ENCODE results near the gene GRM2. TPM values are rescaled to one million over a fixed set of nuclear protein-coding genes. Genes with fewer than 3 reads are reported as not detected.

Gene GRM2
- total and polyA plus RNA-seq, 10 of the 15 experiments (the other 5 are each of a cell fraction or from before 2014, with no cell fraction given), result 0.01 to 0.14 (median 0.06) TPM; not detected in 5

DNA sequence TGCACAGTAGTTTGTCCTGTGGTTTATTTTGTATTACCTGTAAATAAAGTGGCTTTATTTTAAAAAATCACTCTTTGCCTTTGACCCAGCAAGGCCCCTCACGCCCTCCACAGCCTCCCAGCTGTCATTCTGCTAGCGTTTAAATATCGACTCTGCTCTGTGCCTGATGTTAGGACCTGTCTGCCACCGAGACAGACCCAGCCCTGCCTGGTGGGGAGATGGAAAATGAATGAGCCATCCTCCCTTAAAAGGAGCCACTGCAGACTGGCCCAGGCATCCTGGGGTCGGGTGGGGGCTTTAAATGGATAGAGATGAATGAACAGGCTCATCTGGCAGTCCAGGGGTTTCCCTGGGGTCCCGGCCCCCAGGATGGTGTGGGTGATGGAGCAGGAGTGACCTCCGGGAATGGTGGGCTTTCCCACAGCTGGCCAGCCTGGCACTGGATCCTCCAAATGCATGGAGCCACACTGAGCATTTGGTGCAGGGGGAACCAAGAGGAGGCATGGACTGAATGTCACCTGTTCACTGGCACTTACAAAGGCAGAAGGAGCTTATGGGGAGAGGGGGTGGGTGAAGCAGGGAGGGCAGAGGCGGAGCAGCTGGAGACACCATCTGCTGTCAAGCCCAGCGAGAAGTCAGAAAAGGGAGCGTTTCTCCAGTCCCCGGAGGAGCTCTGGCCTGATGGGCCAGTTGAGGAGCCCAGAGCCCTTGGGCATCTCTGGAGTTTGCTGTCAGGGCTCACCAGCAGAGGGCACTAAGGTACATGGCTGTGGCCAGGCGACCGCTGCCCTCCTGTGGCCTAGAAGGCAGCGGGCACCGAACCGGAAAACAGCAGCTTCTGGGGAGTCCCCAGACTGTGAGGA is 11.9 kb downstream of the GRM2 start:
- Histone ChIP-seq H3K4me3 (no peak overlapping the region), H2AFZ (ENCODE audit: control insufficient read depth, low read depth, low read length) (no peak overlapping the region), H3K4me1 (ENCODE audit: control insufficient read depth, insufficient read depth, low read length) (no peaks in the 10 kb centered on the region), H3K9me3 (replicated peaks; ENCODE audit: control insufficient read depth, insufficient read depth, low read length) (no peaks in the 10 kb centered on the region), H3K27me3 (replicated peaks in 1 of 2; ENCODE audit: control insufficient read depth in 2 of 2, insufficient read depth in 2 of 2, low read length in 1 of 2) (no peaks in the 10 kb centered on the region), H3K36me3 (ENCODE audit: control insufficient read depth in 2 of 2, insufficient read depth in 2 of 2, low read length in 1 of 2) (no peaks in the 10 kb centered on the region), H3K27ac (ENCODE audit: control insufficient read depth, insufficient read depth) (no peak overlapping the region), H3K79me2 (ENCODE audit: control insufficient read depth, insufficient read depth, low read length) (no peaks in the 10 kb centered on the region), H3K9ac (ENCODE audit: control insufficient read depth, insufficient read depth, low read length) (no peak overlapping the region), H4K20me1 (ENCODE audit: control insufficient read depth, insufficient read depth) (no peaks in the 10 kb centered on the region), H3K4me2 (ENCODE audit: control insufficient read depth, insufficient read depth) (no peak overlapping the region)
- POLR2A ChIA-PET, result interaction anchor here (0.5 to 0.6 kb wide), 2 partner anchors 17 to 263 kb away, joined by 3 to 6 read pairs; no protein-coding TSS in a partner anchor
- 16% methylated on average over 16 of the region's 16 CpGs for WGBS (ENCODE audit: insufficient coverage, insufficient replicate concordance, low lambda C conversion rate, missing lambda C conversion rate)
- intact Hi-C loops (cut with micrococcal nuclease; ENCODE audit: unreplicated experiment), result loop anchor here (1.0 kb wide), 1 partner anchor 82 kb away; no protein-coding TSS in a partner anchor
- RAD21 ChIA-PET (ENCODE audit: unreplicated experiment), result interaction anchor here (0.9 to 2.8 kb wide), 9 partner anchors 33 to 335 kb away, joined by 3 to 47 read pairs (median 5); partner anchors contain the start of genes DCAF1, PARP3 and RRP9
- in situ Hi-C loops (cut with MboI), result no loop called here
- SMC1A ChIA-PET (ENCODE audit: uncharacterized antibody, unreplicated experiment), result interaction anchor here (0.6 to 3.0 kb wide), 10 partner anchors 10 to 420 kb away, joined by 3 to 24 read pairs (median 3); no protein-coding TSS in a partner anchor
- ATAC-seq (peak; percentile 98), DNase-seq (ENCODE audit: low read depth, low spot score) (peak; percentile 23), FAIRE-seq (no peak)
- BruUV-seq (replicated peaks), result no TSS peak
- CTCF ChIA-PET, result interaction anchor here (0.6 to 5.6 kb wide), 31 partner anchors 8 to 266 kb away, joined by 3 to 116 read pairs (median 4); partner anchors contain the start of genes ABHD14B, DCAF1 and RAD54L2
- TF ChIP-seq, protein P1, sequence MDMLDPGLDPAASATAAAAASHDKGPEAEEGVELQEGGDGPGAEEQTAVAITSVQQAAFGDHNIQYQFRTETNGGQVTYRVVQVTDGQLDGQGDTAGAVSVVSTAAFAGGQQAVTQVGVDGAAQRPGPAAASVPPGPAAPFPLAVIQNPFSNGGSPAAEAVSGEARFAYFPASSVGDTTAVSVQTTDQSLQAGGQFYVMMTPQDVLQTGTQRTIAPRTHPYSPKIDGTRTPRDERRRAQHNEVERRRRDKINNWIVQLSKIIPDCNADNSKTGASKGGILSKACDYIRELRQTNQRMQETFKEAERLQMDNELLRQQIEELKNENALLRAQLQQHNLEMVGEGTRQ (IDR thresholded peaks at IDR 0.05; ENCODE audit: borderline replicate concordance, low read depth, low read length), result no peak
- TF ChIP-seq, protein P2, sequence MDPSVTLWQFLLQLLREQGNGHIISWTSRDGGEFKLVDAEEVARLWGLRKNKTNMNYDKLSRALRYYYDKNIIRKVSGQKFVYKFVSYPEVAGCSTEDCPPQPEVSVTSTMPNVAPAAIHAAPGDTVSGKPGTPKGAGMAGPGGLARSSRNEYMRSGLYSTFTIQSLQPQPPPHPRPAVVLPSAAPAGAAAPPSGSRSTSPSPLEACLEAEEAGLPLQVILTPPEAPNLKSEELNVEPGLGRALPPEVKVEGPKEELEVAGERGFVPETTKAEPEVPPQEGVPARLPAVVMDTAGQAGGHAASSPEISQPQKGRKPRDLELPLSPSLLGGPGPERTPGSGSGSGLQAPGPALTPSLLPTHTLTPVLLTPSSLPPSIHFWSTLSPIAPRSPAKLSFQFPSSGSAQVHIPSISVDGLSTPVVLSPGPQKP (IDR thresholded peaks at IDR 0.05; ENCODE audit: low read depth, low read length), result no peak
- TF ChIP-seq SUPT20H (IDR thresholded peaks at IDR 0.05; ENCODE audit: borderline replicate concordance, control insufficient read depth, low read depth, low read length) (no peak), SP1 (IDR thresholded peaks at IDR 0.05; ENCODE audit: low read depth, low read length) (no peak), MEF2B (IDR thresholded peaks at IDR 0.05; ENCODE audit: partially characterized antibody, poor library complexity, severe bottlenecking) (no peak), CHD2 (IDR thresholded peaks at IDR 0.05; ENCODE audit: borderline replicate concordance, low read depth, low read length) (no peak), ZNF384 (IDR thresholded peaks at IDR 0.05; ENCODE audit: borderline replicate concordance, low read depth, low read length) (no peak), ETV6 (conservative IDR thresholded peaks at IDR 0.05 in 1 of 2, IDR thresholded peaks at IDR 0.05 in 1 of 2; ENCODE audit: borderline replicate concordance in 1 of 2, low read depth in 1 of 2) (no peak), RFX5 (IDR thresholded peaks at IDR 0.05; ENCODE audit: low read depth, low read length) (no peak), NFYA (IDR thresholded peaks at IDR 0.05; ENCODE audit: borderline replicate concordance, low read depth, low read length) (no peak), IKZF1 (conservative IDR thresholded peaks at IDR 0.05) (peak; percentile 25; the same call in 1 of the 2 replicates), BACH1 (IDR thresholded peaks at IDR 0.05; ENCODE audit: borderline replicate concordance) (no peak; the same call in 1 of the 2 replicates), TCF12 (IDR thresholded peaks at IDR 0.05; ENCODE audit: low read depth, low read length) (no peak), CHD1 (IDR thresholded peaks at IDR 0.05; ENCODE audit: low read depth, low read length) (no peak), SUZ12 (IDR thresholded peaks at IDR 0.05; ENCODE audit: unreplicated experiment) (no peak)
- TF ChIP-seq, protein P3, sequence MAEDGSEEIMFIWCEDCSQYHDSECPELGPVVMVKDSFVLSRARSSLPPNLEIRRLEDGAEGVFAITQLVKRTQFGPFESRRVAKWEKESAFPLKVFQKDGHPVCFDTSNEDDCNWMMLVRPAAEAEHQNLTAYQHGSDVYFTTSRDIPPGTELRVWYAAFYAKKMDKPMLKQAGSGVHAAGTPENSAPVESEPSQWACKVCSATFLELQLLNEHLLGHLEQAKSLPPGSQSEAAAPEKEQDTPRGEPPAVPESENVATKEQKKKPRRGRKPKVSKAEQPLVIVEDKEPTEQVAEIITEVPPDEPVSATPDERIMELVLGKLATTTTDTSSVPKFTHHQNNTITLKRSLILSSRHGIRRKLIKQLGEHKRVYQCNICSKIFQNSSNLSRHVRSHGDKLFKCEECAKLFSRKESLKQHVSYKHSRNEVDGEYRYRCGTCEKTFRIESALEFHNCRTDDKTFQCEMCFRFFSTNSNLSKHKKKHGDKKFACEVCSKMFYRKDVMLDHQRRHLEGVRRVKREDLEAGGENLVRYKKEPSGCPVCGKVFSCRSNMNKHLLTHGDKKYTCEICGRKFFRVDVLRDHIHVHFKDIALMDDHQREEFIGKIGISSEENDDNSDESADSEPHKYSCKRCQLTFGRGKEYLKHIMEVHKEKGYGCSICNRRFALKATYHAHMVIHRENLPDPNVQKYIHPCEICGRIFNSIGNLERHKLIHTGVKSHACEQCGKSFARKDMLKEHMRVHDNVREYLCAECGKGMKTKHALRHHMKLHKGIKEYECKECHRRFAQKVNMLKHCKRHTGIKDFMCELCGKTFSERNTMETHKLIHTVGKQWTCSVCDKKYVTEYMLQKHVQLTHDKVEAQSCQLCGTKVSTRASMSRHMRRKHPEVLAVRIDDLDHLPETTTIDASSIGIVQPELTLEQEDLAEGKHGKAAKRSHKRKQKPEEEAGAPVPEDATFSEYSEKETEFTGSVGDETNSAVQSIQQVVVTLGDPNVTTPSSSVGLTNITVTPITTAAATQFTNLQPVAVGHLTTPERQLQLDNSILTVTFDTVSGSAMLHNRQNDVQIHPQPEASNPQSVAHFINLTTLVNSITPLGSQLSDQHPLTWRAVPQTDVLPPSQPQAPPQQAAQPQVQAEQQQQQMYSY (CRISPR knock-in tag; IDR thresholded peaks at IDR 0.05), result no peak
